ENCODE data around the gene TMEM51. TPM values are rescaled to one million over a fixed set of nuclear protein-coding genes. Genes with fewer than 3 reads are reported as not detected.

Gene TMEM51
- total and polyA plus RNA-seq, 2 experiments from 2014 or later: 23.8 to 32.7 TPM

GRCh38 chr1:15257309-15257708 is 103.8 kb downstream of the TMEM51 start:
- Histone ChIP-seq H3K4me3 (no peak overlapping the region), H3K36me3 (no peaks in the 10 kb centered on the region), H3K27ac (no peak overlapping the region), H3K4me1 (ENCODE audit: low read depth) (no peaks in the 10 kb centered on the region), H3K9me3 (ENCODE audit: low read depth) (no peaks in the 10 kb centered on the region), H3K27me3 (no peaks in the 10 kb centered on the region)
- no peak for DNase-seq (ENCODE audit: low read depth in 1 of 2, low spot score in 1 of 2)
- TF ChIP-seq CTCF (IDR thresholded peaks at IDR 0.05; ENCODE audit: low read depth, low read length): no peak

- no peaks in the 10 kb centered on the region for H3K27me3 ChIP-seq
- H3K9me3 ChIP-seq (ENCODE audit: low read depth): no peaks in the 10 kb centered on the region
- H3K4me3 ChIP-seq: no peak overlapping the region
- H3K4me1 ChIP-seq (ENCODE audit: low read depth): no peaks in the 10 kb centered on the region
- no peak for TF ChIP-seq CTCF (IDR thresholded peaks at IDR 0.05; ENCODE audit: low read depth, low read length)
- no peak overlapping the region for H3K27ac ChIP-seq
- no peaks in the 10 kb centered on the region for H3K36me3 ChIP-seq
- peak in 1 of 2 donors; percentile 43 for DNase-seq (ENCODE audit: low read depth in 1 of 2, low spot score in 1 of 2)
Measured at GRCh38 chr1:15258833-15259621, 105.5 kb downstream of the TMEM51 start.

DNA sequence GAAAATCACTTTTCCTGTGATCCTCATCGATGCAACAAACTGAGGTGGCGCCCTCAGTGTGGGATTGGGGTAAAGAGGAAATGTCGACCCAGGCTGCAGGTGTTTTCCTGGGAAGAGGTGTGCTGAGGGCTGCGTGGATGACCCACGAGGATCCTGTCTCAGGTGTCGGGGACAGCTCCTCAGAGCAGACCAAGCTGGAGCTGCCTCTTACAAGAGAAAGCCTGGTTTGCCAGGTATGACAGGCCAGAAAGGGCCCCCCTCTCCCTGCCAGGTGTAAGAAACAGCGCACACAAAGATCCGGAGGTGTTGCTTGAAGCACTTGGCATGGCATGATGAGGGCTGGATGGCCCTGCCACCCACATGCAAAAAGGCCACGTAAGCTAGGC is 106.1 kb downstream of the TMEM51 start:
- Histone ChIP-seq H3K27me3 (no peaks in the 10 kb centered on the region), H3K27ac (no peak overlapping the region), H3K9me3 (ENCODE audit: low read depth) (no peaks in the 10 kb centered on the region), H3K36me3 (no peaks in the 10 kb centered on the region), H3K4me3 (no peak overlapping the region), H3K4me1 (ENCODE audit: low read depth) (no peaks in the 10 kb centered on the region)
- DNase-seq (ENCODE audit: low read depth in 1 of 2, low spot score in 1 of 2): no peak
- no peak for TF ChIP-seq CTCF (IDR thresholded peaks at IDR 0.05; ENCODE audit: low read depth, low read length)

DNA sequence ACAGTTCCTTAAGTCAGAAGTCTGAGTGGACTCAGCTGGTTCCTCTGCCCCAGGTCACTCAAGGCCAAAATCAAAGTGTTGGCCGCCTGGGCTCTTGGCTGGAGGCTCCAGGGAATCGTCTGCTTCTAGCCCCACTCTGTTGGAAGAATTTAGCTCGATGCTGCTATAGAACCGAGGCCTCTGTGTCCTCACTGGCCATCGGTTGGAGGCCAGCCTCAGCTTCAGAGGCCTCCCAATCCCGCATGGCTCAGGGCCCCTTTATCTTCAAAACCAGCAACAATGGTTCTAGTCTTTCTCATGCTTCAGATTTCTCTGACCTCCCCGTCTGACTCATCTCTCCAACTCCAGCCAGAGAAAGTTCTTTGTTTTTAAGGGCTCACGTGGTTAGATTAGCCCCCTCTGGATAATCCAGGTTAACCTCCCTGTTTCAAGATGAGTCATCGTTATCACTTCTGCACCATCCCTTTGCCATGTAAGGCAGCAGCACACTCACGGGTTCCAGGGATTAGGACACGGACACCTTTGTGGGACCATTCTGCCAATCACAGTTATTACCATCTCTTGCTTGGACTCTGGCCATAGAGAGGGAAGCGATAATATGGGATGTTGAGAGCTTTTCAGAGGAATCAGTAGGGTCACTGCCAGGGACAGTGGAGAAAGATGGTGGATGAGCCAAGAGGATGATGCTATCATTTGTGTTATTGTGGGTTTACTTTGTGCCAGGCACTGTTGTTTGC is 107.0 kb downstream of the TMEM51 start:
- no peak overlapping the region for H3K27ac ChIP-seq
- no peak overlapping the region for H3K4me3 ChIP-seq
- H3K36me3 ChIP-seq: no peaks in the 10 kb centered on the region
- DNase-seq (ENCODE audit: low read depth in 1 of 2, low spot score in 1 of 2): peak in 1 of 2 donors; percentile 78
- no peaks in the 10 kb centered on the region for H3K4me1 ChIP-seq (ENCODE audit: low read depth)
- no peak for TF ChIP-seq CTCF (IDR thresholded peaks at IDR 0.05; ENCODE audit: low read depth, low read length)
- H3K27me3 ChIP-seq: no peaks in the 10 kb centered on the region
- H3K9me3 ChIP-seq (ENCODE audit: low read depth): no peaks in the 10 kb centered on the region

DNA sequence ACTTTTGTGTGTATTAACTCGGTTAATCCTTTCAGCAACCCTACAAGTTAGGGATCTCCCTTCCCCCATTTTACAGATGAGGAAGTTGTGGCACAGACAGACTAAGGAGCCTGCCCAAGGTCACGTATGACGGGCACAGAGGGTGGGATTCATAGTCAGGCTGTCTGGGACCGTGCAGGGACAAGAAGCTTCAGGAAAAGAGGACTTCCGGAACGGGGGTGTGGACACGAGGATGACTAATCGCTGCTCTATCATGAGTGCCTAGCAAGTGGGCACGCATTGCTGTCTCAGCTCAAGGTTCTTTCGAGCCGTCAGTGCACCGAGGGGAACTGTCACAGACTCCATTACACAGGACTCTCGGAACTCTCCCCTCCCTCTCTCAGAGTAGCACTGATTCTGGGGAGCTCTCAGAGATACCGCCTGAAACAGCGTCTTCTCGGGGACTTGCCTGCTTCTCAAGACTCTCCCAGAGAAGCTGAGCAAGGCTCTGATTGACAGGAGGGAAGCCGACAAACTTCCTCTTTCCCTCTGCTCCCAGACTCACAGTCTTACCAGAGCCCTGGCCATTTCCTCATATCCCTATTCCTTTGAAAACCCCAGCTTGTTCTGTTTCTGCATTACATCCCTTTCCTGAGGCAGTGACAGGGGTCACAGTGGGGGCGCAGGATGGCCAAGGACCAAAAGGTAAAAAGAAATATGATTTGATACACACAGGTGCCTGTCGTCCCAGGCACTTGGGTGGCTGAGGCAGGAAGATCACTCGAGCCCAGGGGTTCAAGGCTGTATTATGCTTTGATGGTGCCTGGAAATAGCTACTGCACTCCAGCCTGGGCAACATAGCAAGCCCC is 107.8 kb downstream of the TMEM51 start:
- peak overlapping the region; percentile 36 for H3K27ac ChIP-seq
- DNase-seq (ENCODE audit: low read depth in 1 of 2, low spot score in 1 of 2): peak in 1 of 2 donors; percentile 55
- no peak for TF ChIP-seq CTCF (IDR thresholded peaks at IDR 0.05; ENCODE audit: low read depth, low read length)

More for the DNA sequence above, 107.8 kb downstream of the TMEM51 start:
- Histone ChIP-seq H3K4me3 (no peak overlapping the region), H3K9me3 (ENCODE audit: low read depth) (no peaks in the 10 kb centered on the region), H3K27me3 (no peaks in the 10 kb centered on the region), H3K36me3 (no peaks in the 10 kb centered on the region), H3K4me1 (ENCODE audit: low read depth) (no peaks in the 10 kb centered on the region)

Measured in cardiac muscle cell (in vitro differentiated cells and primary cell).